ENCODE measurements around the gene TBC1D1. TPM values are rescaled to one million over a fixed set of nuclear protein-coding genes. Genes with fewer than 3 reads are reported as not detected.

Gene TBC1D1
- total RNA-seq, 1 donor from 2014 or later: 92.7 TPM

DNA sequence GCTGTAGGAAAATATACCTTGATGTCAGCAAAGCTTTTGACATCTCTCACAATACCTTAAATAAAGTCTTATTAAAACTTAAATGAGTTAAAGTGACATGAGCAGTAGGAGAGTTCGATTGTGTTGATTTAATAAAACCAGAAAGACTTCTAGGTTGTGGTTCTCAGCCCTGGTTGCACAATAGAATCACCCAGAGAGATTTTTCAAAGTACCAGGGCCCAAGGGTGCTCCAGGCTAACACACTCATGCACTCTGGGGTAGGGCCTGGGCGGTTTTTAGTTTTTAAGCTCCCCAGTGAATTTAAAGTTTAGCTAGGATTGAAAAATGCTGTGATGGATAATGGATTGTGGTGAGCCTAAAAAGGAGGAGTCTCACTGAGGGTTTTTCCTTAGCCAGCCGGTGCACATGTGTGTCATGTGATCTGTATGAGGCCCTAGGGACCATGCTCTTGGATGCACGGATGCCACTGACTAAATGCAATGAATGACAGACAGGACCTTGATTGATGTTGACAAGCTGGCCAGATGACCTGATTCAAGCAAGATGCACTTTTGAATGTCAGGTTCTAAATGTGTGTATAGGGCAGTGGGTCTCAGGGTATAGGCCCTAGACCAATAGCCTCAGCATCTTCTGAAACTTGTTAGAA is 254.3 kb downstream of the TBC1D1 start:
- TF ChIP-seq, protein P1, sequence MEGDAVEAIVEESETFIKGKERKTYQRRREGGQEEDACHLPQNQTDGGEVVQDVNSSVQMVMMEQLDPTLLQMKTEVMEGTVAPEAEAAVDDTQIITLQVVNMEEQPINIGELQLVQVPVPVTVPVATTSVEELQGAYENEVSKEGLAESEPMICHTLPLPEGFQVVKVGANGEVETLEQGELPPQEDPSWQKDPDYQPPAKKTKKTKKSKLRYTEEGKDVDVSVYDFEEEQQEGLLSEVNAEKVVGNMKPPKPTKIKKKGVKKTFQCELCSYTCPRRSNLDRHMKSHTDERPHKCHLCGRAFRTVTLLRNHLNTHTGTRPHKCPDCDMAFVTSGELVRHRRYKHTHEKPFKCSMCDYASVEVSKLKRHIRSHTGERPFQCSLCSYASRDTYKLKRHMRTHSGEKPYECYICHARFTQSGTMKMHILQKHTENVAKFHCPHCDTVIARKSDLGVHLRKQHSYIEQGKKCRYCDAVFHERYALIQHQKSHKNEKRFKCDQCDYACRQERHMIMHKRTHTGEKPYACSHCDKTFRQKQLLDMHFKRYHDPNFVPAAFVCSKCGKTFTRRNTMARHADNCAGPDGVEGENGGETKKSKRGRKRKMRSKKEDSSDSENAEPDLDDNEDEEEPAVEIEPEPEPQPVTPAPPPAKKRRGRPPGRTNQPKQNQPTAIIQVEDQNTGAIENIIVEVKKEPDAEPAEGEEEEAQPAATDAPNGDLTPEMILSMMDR (IDR thresholded peaks at IDR 0.05): no peak
- H3K36me3 Mint-ChIP-seq (ENCODE audit: low read depth): peaks cover 7% of the 10 kb centered on the region
- no peak overlapping the region for H3K27ac Mint-ChIP-seq (ENCODE audit: unreplicated experiment)
- H3K27me3 Mint-ChIP-seq (ENCODE audit: low read depth): no peaks in the 10 kb centered on the region
- no peaks in the 10 kb centered on the region for H3K4me1 Mint-ChIP-seq (ENCODE audit: low read depth)
- no peaks in the 10 kb centered on the region for H3K9me3 Mint-ChIP-seq (ENCODE audit: low read depth)
- DNase-seq (ENCODE audit: low spot score): no peak
- no peak overlapping the region for H3K4me3 Mint-ChIP-seq (ENCODE audit: unreplicated experiment)

DNA sequence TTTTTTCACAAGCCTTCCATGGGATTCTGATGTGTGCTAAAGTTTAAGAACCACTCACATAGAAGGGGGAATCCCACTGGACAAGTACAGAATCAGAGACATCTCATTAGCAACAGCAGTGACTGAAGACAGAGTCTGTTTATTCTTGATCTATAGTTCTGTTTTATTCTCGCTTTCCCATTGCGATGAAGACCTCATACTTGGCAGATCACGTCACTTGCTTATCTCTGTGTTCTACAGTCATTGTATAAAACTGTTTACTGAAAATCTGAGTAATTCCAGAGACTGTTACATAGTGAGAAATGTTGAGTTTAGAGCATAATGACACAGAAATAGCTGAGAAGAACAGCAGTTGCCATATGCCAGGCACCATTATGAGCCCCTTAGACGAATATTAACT is 254.9 kb downstream of the TBC1D1 start:
- Mint-ChIP-seq H3K27ac (ENCODE audit: unreplicated experiment) (no peak overlapping the region), H3K36me3 (ENCODE audit: low read depth) (peaks cover 4% of the 10 kb centered on the region), H3K4me3 (ENCODE audit: unreplicated experiment) (no peak overlapping the region), H3K4me1 (ENCODE audit: low read depth) (no peaks in the 10 kb centered on the region), H3K9me3 (ENCODE audit: low read depth) (no peaks in the 10 kb centered on the region), H3K27me3 (ENCODE audit: low read depth) (no peaks in the 10 kb centered on the region)
- TF ChIP-seq, protein P1 (IDR thresholded peaks at IDR 0.05): no peak
- no peak for DNase-seq (ENCODE audit: low spot score)

DNA sequence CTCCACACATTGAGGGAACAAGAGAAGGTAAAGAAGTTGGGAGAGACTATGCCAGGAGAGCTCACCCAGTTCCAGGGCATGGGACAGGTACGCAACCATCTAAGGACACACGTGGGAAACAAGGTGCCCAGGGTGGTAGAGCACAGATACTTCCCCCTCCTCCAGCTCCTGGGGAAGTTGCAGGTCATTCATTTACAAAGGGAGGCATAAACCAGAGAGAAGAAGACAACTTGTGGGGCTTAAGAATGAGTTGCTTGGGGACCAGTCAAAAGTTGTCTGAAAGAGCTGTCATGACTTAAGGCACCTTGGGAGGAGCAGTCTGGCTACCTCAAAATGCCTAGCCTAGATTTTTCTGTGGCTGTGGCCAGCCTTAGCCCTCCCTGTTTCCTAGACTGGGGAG is 255.5 kb downstream of the TBC1D1 start:
- no peaks in the 10 kb centered on the region for H3K9me3 Mint-ChIP-seq (ENCODE audit: low read depth)
- H3K36me3 Mint-ChIP-seq (ENCODE audit: low read depth): peaks cover 4% of the 10 kb centered on the region
- H3K4me1 Mint-ChIP-seq (ENCODE audit: low read depth): no peaks in the 10 kb centered on the region
- no peaks in the 10 kb centered on the region for H3K27me3 Mint-ChIP-seq (ENCODE audit: low read depth)
- H3K27ac Mint-ChIP-seq (ENCODE audit: unreplicated experiment): no peak overlapping the region
- DNase-seq (ENCODE audit: low spot score): no peak
- TF ChIP-seq, protein P1 (IDR thresholded peaks at IDR 0.05): no peak
- H3K4me3 Mint-ChIP-seq (ENCODE audit: unreplicated experiment): no peak overlapping the region

DNA sequence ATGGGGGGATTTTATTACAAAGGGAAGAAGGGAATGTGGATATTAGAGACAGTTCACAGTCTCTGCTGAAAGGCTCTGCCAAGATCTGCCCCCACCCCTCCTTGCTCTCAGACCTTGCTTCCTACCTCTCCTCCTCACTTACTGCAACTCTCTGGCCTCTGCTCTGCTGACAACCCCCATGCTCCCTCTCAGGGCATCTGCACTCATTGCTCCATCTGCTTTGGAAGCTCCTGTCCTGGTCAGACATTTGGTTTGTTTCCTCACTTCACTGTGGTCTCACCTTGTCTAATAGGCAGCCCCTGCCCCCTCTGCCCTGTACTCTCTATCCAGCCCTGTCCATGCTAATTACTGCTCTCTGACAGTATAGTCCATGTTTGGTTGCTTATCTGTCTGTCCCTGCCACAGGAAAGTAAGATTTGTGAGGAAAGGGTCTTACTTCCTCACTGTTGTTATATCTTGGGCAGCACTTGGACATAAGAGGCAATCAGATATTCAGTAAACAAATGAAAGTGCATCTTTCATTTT is 258.6 kb downstream of the TBC1D1 start:
- Mint-ChIP-seq H3K4me3 (ENCODE audit: unreplicated experiment) (no peak overlapping the region), H3K27me3 (ENCODE audit: low read depth) (no peaks in the 10 kb centered on the region), H3K9me3 (ENCODE audit: low read depth) (no peaks in the 10 kb centered on the region), H3K4me1 (ENCODE audit: low read depth) (peaks cover 26% of the 10 kb centered on the region), H3K36me3 (ENCODE audit: low read depth) (peaks cover 4% of the 10 kb centered on the region), H3K27ac (ENCODE audit: unreplicated experiment) (no peak overlapping the region)
- TF ChIP-seq, protein P1 (IDR thresholded peaks at IDR 0.05): no peak
- DNase-seq (ENCODE audit: low spot score): no peak

DNA sequence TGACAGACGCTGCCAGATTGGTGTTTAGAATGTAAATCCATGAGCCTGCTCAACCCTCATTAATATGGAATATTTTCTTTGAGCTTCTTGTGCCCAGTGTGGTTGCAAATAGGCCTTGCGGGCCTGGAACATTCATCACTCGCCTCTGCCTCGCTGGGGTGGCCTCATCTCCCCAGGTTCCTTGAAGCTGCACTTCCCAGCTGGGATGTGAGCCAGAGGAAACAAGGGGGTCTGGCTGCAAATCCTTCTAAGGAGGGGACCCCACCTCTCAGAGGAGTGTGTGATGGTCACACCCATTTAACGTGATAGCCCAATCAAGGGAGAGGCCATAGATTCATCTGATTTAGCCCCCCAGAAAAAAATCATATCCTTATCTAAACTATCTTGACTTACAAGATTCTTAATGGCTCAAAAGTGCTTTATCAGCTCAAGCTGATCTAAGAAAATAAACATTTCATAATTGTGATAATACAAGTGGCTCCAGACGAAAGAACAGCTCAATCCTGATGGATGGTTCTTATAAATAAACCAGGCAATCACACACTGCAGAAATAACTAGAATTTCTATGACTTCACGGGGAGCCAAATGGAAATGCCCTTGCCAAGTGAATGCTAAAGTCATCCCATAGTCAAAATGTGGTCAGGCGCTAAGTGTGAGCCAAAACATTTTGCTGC is 259.2 kb downstream of the TBC1D1 start:
- Mint-ChIP-seq H3K4me3 (ENCODE audit: unreplicated experiment) (no peak overlapping the region), H3K27ac (ENCODE audit: unreplicated experiment) (no peak overlapping the region), H3K9me3 (ENCODE audit: low read depth) (no peaks in the 10 kb centered on the region), H3K27me3 (ENCODE audit: low read depth) (no peaks in the 10 kb centered on the region), H3K4me1 (ENCODE audit: low read depth) (peaks cover 32% of the 10 kb centered on the region), H3K36me3 (ENCODE audit: low read depth) (peaks cover 4% of the 10 kb centered on the region)
- TF ChIP-seq, protein P1 (IDR thresholded peaks at IDR 0.05): no peak
- no peak for DNase-seq (ENCODE audit: low spot score)
